GM12878 (cell line): ENCODE measurements around the gene TUSC1. TPM values are rescaled to one million over a fixed set of nuclear protein-coding genes. Genes with fewer than 3 reads are reported as not detected.
"Not testable (repeated sequence)": the region's sequence is repeated elsewhere in the genome, so short reads cannot be mapped to it uniquely, and the experiment has no call there.

Experiments
- ATAC-seq: fragments of 200-7000 bp; cut with Tn5 transposase; 3 replicates; pipeline ENCODE4 v1.9.1; 2020; ENCODE audit warnings: mild to moderate bottlenecking, moderate library complexity
- BruUV-seq: library from RNA; stranded (reverse); fragments of 400-500 nt; replicated peaks from 2 replicates; lab custom pipeline; 2021; lab: Mats Ljungman, UMichigan
- CTCF ChIA-PET: fragments of 300-600 bp; sonication (Branson Sonifier 250); formaldehyde crosslinking; extraction: SDS; loops from one replicate; lab custom pipeline; 2021; ENCODE audit warnings: inconsistent platforms; lab: Yijun Ruan, JAX
- POLR2A ChIA-PET: fragments of 350-600 bp; formaldehyde crosslinking; extraction: SDS; loops from one replicate; lab custom pipeline; 2021; ENCODE audit warnings: inconsistent platforms; lab: Charles Lee
- RAD21 ChIA-PET: fragments of 300-600 bp; sonication (Branson Sonifier 250); formaldehyde crosslinking; loops from one replicate; lab custom pipeline; 2023; ENCODE audit warnings: antibody characterized with exemption; ENCODE audit not compliant: unreplicated experiment; lab: Charles Lee
- SMC1A ChIA-PET: fragments of 300-600 bp; sonication (Branson Sonifier 250); formaldehyde crosslinking; loops from one replicate; lab custom pipeline; 2023; ENCODE audit not compliant: unreplicated experiment, uncharacterized antibody; lab: Charles Lee
- DNase-seq: peaks from one replicate; pipeline ENCODE4 v3.0.0-alpha.2; 2011; ENCODE audit warnings: low read depth, low spot score
- FAIRE-seq: peaks from 3 replicates; lab custom pipeline; 2011; peaks lifted over from hg19 to GRCh38; lab: Jason Lieb, UNC
- H2AFZ ChIP-seq: 2 replicates; pipeline ENCODE4 v1.6.0; 2011; ENCODE audit warnings: low read depth, low read length, control low read depth; ENCODE audit not compliant: control insufficient read depth
- H3K27ac ChIP-seq: 2 replicates; pipeline ENCODE4 v1.5.1; 2011; ENCODE audit warnings: control low read depth; ENCODE audit not compliant: control insufficient read depth, insufficient read depth
- H3K27me3 ChIP-seq, 2 experiments: replicated peaks in 1 of 2; 2 replicates each; pipeline versions ENCODE4 v1.6.0 to v1.6.1; 2011; ENCODE audit warnings: low read length in 1 of 2; ENCODE audit not compliant: control insufficient read depth in 2 of 2, insufficient read depth in 2 of 2
- H3K36me3 ChIP-seq, 2 experiments: 2 replicates each; pipeline ENCODE4 v1.5.1; 2011; ENCODE audit warnings: low read length in 1 of 2; ENCODE audit not compliant: control insufficient read depth in 2 of 2, insufficient read depth in 2 of 2
- H3K4me1 ChIP-seq: 2 replicates; pipeline ENCODE4 v1.6.1; 2011; ENCODE audit warnings: mild to moderate bottlenecking, low read length, moderate library complexity, mixed read lengths; ENCODE audit not compliant: control insufficient read depth, insufficient read depth
- H3K4me2 ChIP-seq: 2 replicates; pipeline ENCODE4 v1.6.0; 2011; ENCODE audit warnings: control low read depth; ENCODE audit not compliant: control insufficient read depth, insufficient read depth
- H3K4me3 ChIP-seq: fragments of 200-600 bp; sonication (generic); 2 replicates; pipeline ENCODE4 v1.5.1; 2016
- H3K79me2 ChIP-seq: 2 replicates; pipeline ENCODE4 v1.6.0; 2011; ENCODE audit warnings: low read length; ENCODE audit not compliant: control insufficient read depth, insufficient read depth
- H3K9ac ChIP-seq: 2 replicates; pipeline ENCODE4 v1.8.0; 2011; ENCODE audit warnings: low read length, control low read depth, mixed read lengths; ENCODE audit not compliant: control insufficient read depth, insufficient read depth
- H3K9me3 ChIP-seq: replicated peaks from 3 replicates; pipeline ENCODE4 v1.5.1; 2011; ENCODE audit warnings: mild to moderate bottlenecking, low read length; ENCODE audit not compliant: control insufficient read depth, insufficient read depth
- H4K20me1 ChIP-seq: 2 replicates; pipeline ENCODE4 v1.6.0; 2011; ENCODE audit not compliant: control insufficient read depth, insufficient read depth
- BMI1 ChIP-seq: fragments of 450-650 bp; IDR thresholded peaks from 2 replicates; pipeline ENCODE4 v1.6.1; 2016; ENCODE audit warnings: mild to moderate bottlenecking, moderate library complexity, borderline replicate concordance
- EED ChIP-seq: sonication (generic); IDR thresholded peaks from 2 replicates; pipeline ENCODE4 v1.6.1; 2016; ENCODE audit warnings: antibody characterized with exemption, low read depth
- ELK1 ChIP-seq: IDR thresholded peaks from 2 replicates; pipeline ENCODE4 v1.6.1; 2012; ENCODE audit warnings: low read depth, low read length, improper control_type of control experiment
- KLF5 ChIP-seq: fragments of 450-650 bp; IDR thresholded peaks from 2 replicates; pipeline ENCODE4 v1.6.1; 2014; ENCODE audit warnings: mild to moderate bottlenecking; ENCODE audit not compliant: partially characterized antibody
- USF1 ChIP-seq: IDR thresholded peaks from 2 replicates; pipeline ENCODE4 v1.6.1; 2011; ENCODE audit warnings: borderline replicate concordance, low read depth, mild to moderate bottlenecking, moderate library complexity, mixed read lengths, low read length; ENCODE audit not compliant: insufficient read depth; ENCODE audit errors: extremely low read length
- YY1 ChIP-seq: IDR thresholded peaks from 2 replicates; pipeline ENCODE4 v1.6.1; 2011; ENCODE audit warnings: low read depth, mild to moderate bottlenecking, low read length
- WGBS: methylation state at CpG from one replicate; pipeline ENCODE4 v1.1.6; 2016; ENCODE audit warnings: low lambda C conversion rate; ENCODE audit not compliant: insufficient replicate concordance, insufficient coverage; ENCODE audit errors: missing lambda C conversion rate; 5-methylcytosine and 5-hydroxymethylcytosine counted together
- in situ Hi-C: fragments of 300-500 bp; cut with MboI; formaldehyde crosslinking; loops from 9 replicates; pipeline ENCODE4 v1.14.3; 2018; ENCODE audit warnings: mixed read lengths
- intact Hi-C: fragments of 100-400 bp; cut with micrococcal nuclease; formaldehyde crosslinking; loops from one replicate; pipeline ENCODE4 v1.14.2; 2022; ENCODE audit not compliant: unreplicated experiment
- polyA plus RNA-seq, 11 experiments: library from polyadenylated mRNA; depleted of rRNA in 4 of 11; unstranded in 6 of 11; stranded (reverse) in 5 of 11; fragments of >200 nt; fragmentation: Nextera tagmentation in 4 of 11; fragmentation: Illumina TruSeq in 1 of 11; extraction: Ambion mirVana in 4 of 11; extraction: Trizol in 1 of 11; gene quantifications; 1 replicate in 1 of 11; 2 replicates in 10 of 11; pipeline versions ENCODE4 v1.2.1 to v1.2.3, GENCODE V29; 2011 to 2016; ENCODE audit warnings: inconsistent platforms in 2 of 11, missing spikeins in 2 of 11, low read depth in 1 of 11
- total RNA-seq, 4 experiments: library from RNA; depleted of rRNA in 3 of 4; stranded (reverse); fragments of >200 nt in 3 of 4; fragmentation: Illumina TruSeq in 1 of 4; extraction: Trizol in 1 of 4; gene quantifications; 2 replicates each; pipeline versions ENCODE4 v1.2.1 to v1.2.3, GENCODE V29; 2013 to 2021

The TUSC1 gene
- total and polyA plus RNA-seq, 10 of the 15 experiments (the other 5 are each of a cell fraction or from before 2014, with no cell fraction given), result not detected

- H4K20me1 ChIP-seq, result no peaks in the 10 kb centered on the region
- no peaks in the 10 kb centered on the region for H3K79me2 ChIP-seq
- no peak; the same call in 2 of the 3 replicates for ATAC-seq
- no TSS peak for BruUV-seq
- CTCF ChIA-PET, result no interaction called here
- SMC1A ChIA-PET, result interaction anchor here (0.8 kb wide), 1 partner anchor 36 kb away, joined by 3 read pairs; no protein-coding TSS in a partner anchor
- RAD21 ChIA-PET, result no interaction called here
- POLR2A ChIA-PET, result no interaction called here
- intact Hi-C loops, result no loop called here
- H3K4me1 ChIP-seq, result no peaks in the 10 kb centered on the region
- TF ChIP-seq BMI1, result no peak
- TF ChIP-seq YY1, result no peak
- no peak for TF ChIP-seq KLF5
- TF ChIP-seq EED, result no peak
- TF ChIP-seq USF1, result no peak
- no peak for TF ChIP-seq ELK1
- TF ChIP-seq, all 136 proteins: peak for 0
- Histone ChIP-seq H3K27ac (no peak overlapping the region), H3K27me3 (no peaks in the 10 kb centered on the region; a peak in 1 of 4 replicates), H3K4me3 (no peak overlapping the region), H3K36me3 (no peaks in the 10 kb centered on the region), H3K9ac (no peak overlapping the region), H2AFZ (no peak overlapping the region), H3K9me3 (no peaks in the 10 kb centered on the region; the same call in 2 of the 3 replicates), H3K4me2 (no peak overlapping the region)
- WGBS, result 27% methylated on average over 43 of the region's 77 CpGs
- FAIRE-seq (no peak), DNase-seq (no peak)
- in situ Hi-C loops, result no loop called here
Measured at GRCh38 chr9:25677301-25678146, 720 bp downstream of the TUSC1 start.

- CTCF ChIA-PET, H3K9me3 ChIP-seq, H3K4me3 ChIP-seq, H4K20me1 ChIP-seq, intact Hi-C loops, ATAC-seq, in situ Hi-C loops, SMC1A ChIA-PET, H3K27ac ChIP-seq, H3K4me2 ChIP-seq, H3K79me2 ChIP-seq, BruUV-seq, DNase-seq, H2AFZ ChIP-seq, POLR2A ChIA-PET, H3K4me1 ChIP-seq, H3K9ac ChIP-seq, FAIRE-seq, H3K36me3 ChIP-seq, RAD21 ChIA-PET, H3K27me3 ChIP-seq: not testable (repeated sequence)
- WGBS, result 27% methylated on average over 2 of the region's 2 CpGs
Measured at GRCh38 chr9:25675858-25676257, 2.4 kb downstream of the TUSC1 start.
